Measurements from ENCODE around the gene NAALADL2. TPM values are rescaled to one million over a fixed set of nuclear protein-coding genes. Genes with fewer than 3 reads are reported as not detected.

The NAALADL2 gene
- total RNA-seq, 1 experiment from 2014 or later = 1.6 TPM

DNA sequence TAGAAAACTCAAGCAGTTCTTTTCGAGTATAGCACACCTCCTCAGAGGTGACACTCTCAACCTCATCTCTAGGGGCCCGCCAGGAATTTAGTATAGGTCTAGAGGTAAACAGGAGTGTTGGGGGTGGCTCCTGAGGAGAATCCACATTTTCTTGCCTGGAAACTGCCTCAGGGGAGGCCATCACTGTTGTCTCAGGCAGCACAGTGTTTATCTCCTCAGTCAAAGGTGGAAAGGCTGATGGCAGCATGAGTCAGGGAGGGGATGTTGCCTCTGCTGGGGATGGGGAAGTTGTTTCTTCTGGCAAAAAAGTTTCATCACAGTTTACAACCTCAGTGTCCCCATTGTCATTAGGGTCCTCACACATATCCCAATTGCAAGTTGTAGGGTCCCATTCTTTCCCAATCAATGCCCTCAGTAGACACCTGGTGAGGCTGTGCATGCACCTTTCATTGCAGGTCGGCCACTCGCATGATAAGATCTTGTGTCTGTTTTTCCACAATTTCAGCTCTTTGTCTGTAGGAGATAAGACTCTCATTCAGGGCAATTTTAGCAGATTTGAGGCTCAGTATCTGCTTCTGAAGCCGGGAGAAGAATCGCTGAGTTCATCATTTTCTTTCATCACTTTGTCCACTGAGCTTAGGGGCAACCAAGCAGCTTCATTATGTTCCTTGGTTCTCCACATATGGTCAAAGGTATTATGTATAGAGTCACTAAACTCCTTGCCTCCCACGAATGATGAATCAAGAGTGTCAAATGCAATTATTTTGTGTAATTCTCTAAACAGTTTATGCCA is 25.8 kb downstream of the NAALADL2 start:
- no peaks in the 10 kb centered on the region for H4K20me1 ChIP-seq (ENCODE audit: control insufficient read depth, insufficient read depth, insufficient read length)
- H3K27ac Mint-ChIP-seq = no peak overlapping the region
- no peaks in the 10 kb centered on the region for H3K27me3 Mint-ChIP-seq (ENCODE audit: low read depth)
- no peak overlapping the region for H2BK12ac ChIP-seq (ENCODE audit: insufficient read length, low read depth, low read length)
- H3K79me2 ChIP-seq (ENCODE audit: insufficient read depth, low read length) = no peaks in the 10 kb centered on the region
- no peaks in the 10 kb centered on the region for H3K79me1 ChIP-seq (ENCODE audit: insufficient read depth, low read depth, low read length, poor library complexity, severe bottlenecking)
- no peak overlapping the region for H4K8ac ChIP-seq (replicated peaks; ENCODE audit: insufficient read length, low read depth, low read length)
- TF ChIP-seq, protein P1, sequence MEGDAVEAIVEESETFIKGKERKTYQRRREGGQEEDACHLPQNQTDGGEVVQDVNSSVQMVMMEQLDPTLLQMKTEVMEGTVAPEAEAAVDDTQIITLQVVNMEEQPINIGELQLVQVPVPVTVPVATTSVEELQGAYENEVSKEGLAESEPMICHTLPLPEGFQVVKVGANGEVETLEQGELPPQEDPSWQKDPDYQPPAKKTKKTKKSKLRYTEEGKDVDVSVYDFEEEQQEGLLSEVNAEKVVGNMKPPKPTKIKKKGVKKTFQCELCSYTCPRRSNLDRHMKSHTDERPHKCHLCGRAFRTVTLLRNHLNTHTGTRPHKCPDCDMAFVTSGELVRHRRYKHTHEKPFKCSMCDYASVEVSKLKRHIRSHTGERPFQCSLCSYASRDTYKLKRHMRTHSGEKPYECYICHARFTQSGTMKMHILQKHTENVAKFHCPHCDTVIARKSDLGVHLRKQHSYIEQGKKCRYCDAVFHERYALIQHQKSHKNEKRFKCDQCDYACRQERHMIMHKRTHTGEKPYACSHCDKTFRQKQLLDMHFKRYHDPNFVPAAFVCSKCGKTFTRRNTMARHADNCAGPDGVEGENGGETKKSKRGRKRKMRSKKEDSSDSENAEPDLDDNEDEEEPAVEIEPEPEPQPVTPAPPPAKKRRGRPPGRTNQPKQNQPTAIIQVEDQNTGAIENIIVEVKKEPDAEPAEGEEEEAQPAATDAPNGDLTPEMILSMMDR (conservative IDR thresholded peaks at IDR 0.05) = no peak
- WGBS (ENCODE audit: extremely low coverage, insufficient read length, low lambda C conversion rate) = no CpG with 5 or more reads among the region's 7 CpGs
- DNase-seq = no peak
- no peak overlapping the region for H3K14ac ChIP-seq (ENCODE audit: insufficient read depth, low read length)
- H3K9me3 ChIP-seq (ENCODE audit: control insufficient read depth, low read depth, low read length) = no peaks in the 10 kb centered on the region
- no peaks in the 10 kb centered on the region for H3K23me2 ChIP-seq (ENCODE audit: insufficient read length, low read depth, low read length, poor library complexity, severe bottlenecking)
- H3K23ac ChIP-seq (ENCODE audit: insufficient read length, low read depth, low read length) = no peak overlapping the region
- H2AFZ ChIP-seq (ENCODE audit: low read length) = no peak overlapping the region
- H3K18ac ChIP-seq (ENCODE audit: insufficient read length, low read depth, low read length) = no peak overlapping the region
- no peaks in the 10 kb centered on the region for H3K27me3 ChIP-seq (ENCODE audit: insufficient read depth, low read length)
- H2AK5ac ChIP-seq (ENCODE audit: insufficient read length, low read length) = no peak overlapping the region
- no peak overlapping the region for H3K9ac ChIP-seq (ENCODE audit: extremely low read depth, insufficient read length, low read length)
- no peak overlapping the region for H2BK15ac ChIP-seq (ENCODE audit: low read depth, low read length)
- no peak overlapping the region for H2BK20ac ChIP-seq (ENCODE audit: low read depth, low read length, poor library complexity, severe bottlenecking)
- H4K91ac ChIP-seq (ENCODE audit: insufficient read length, low read depth, low read length) = no peak overlapping the region
- H3K27ac ChIP-seq (ENCODE audit: insufficient read length, low read depth, low read length) = no peak overlapping the region
- H3K4me1 ChIP-seq (ENCODE audit: insufficient read depth, low read length) = no peaks in the 10 kb centered on the region
- no peak overlapping the region for H2BK5ac ChIP-seq (ENCODE audit: insufficient read length, low read length)
- no peak overlapping the region for H3K4me2 ChIP-seq (ENCODE audit: insufficient read depth, insufficient read length, low read length)
- H2BK120ac ChIP-seq (ENCODE audit: low read depth, low read length, poor library complexity, severe bottlenecking) = no peak overlapping the region
- H3K56ac ChIP-seq (ENCODE audit: insufficient read length, low read depth, low read length) = no peak overlapping the region
- H3K9me3 Mint-ChIP-seq = peaks cover 5 to 11% of the 10 kb centered on the region in 2 experiments; a peak in 4 of 5 replicates
- no peak overlapping the region for H3T11ph ChIP-seq (ENCODE audit: low read length)
- H3K4me3 Mint-ChIP-seq = no peak overlapping the region
- no peak overlapping the region for H3K4ac ChIP-seq (ENCODE audit: low read depth, low read length)
- peaks cover 0 to 2% (median 0%) of the 10 kb centered on the region in 3 experiments; a peak in 4 of 7 replicates for H3K36me3 Mint-ChIP-seq (ENCODE audit: insufficient read depth in 1 of 3, low read depth in 3 of 3)
- H4K5ac ChIP-seq (ENCODE audit: insufficient read length, low read depth, low read length) = no peak overlapping the region
- H3K4me1 Mint-ChIP-seq = peaks cover 3% of the 10 kb centered on the region in 2 experiments; a peak in 3 of 4 replicates

Data from H9 (cell line).